Measurements from ENCODE around the gene WBP2. TPM values are rescaled to one million over a fixed set of nuclear protein-coding genes. Genes with fewer than 3 reads are reported as not detected.

The WBP2 gene
- total RNA-seq, 1 experiment from 2014 or later: 51.8 TPM

DNA sequence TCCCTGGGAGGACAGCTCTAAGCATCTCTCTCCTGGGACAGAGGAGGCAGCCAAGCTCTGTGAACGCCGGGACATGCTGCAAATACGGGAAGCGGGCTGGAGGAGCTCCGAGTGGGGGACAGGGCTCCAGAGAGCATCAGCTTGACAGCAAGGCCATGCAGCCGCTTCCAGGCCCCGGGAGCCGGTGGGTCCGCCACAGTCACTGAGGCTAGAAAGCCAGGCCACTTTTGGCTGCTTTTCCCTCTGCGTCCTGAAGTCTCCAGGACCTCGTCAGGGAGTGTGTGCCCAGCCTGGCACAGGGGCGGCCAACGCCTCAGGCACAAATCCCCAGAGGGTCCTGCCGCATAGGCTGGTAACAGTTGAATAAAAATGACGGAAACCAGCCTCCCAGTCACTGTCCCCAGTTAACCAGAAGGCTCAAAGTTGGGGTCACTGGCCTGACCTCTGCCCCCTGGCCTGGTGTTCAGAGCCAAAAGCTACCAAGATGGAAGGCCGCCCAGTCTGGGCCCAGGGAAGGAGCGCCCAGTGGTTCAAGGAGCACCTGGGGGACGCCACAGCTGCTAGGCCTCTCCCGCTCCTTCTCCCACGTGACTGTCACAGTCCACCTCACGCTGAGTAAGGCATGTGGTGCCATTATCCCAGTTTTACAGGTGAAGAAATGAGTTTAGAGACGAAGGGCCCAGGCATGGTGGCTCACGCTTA lies 44.8 kb upstream of the WBP2 start:
- intact Hi-C loops (cut with micrococcal nuclease): loop anchor here (5.0 to 10.0 kb wide), 2 partner anchors 118 to 375 kb away; partner anchors contain the start of gene UNK
- peaks cover 32% of the 10 kb centered on the region for H3K36me3 ChIP-seq (ENCODE audit: low read depth, low read length)
- no peaks in the 10 kb centered on the region for H3K9me3 ChIP-seq (ENCODE audit: low read length)
- H4K20me1 ChIP-seq (ENCODE audit: low read length): no peaks in the 10 kb centered on the region
- H3K4me3 ChIP-seq (ENCODE audit: low read length): no peak overlapping the region
- BruUV-seq (replicated peaks): no TSS peak
- ChIA-PET CTCF (no interaction called here), POLR2A (ENCODE audit: unreplicated experiment) (no interaction called here)
- H3K27me3 ChIP-seq (ENCODE audit: low read length): no peaks in the 10 kb centered on the region
- H3K27ac ChIP-seq (ENCODE audit: low read length): no peak overlapping the region
- no peak for ATAC-seq
- no peak overlapping the region for H3K4me2 ChIP-seq (ENCODE audit: low read length)
- H3K4me1 ChIP-seq (ENCODE audit: insufficient read depth, low read length): peaks cover 24% of the 10 kb centered on the region
- no peak overlapping the region for H3K9ac ChIP-seq (ENCODE audit: low read length)
- peaks cover 9% of the 10 kb centered on the region for H3F3A ChIP-seq (ENCODE audit: low read length, unreplicated experiment)
- peaks cover 41% of the 10 kb centered on the region for H3K79me2 ChIP-seq (ENCODE audit: low read length)
- no peaks in the 10 kb centered on the region for H3K9me2 ChIP-seq (replicated peaks; ENCODE audit: low read length)
- TF ChIP-seq, protein P1, sequence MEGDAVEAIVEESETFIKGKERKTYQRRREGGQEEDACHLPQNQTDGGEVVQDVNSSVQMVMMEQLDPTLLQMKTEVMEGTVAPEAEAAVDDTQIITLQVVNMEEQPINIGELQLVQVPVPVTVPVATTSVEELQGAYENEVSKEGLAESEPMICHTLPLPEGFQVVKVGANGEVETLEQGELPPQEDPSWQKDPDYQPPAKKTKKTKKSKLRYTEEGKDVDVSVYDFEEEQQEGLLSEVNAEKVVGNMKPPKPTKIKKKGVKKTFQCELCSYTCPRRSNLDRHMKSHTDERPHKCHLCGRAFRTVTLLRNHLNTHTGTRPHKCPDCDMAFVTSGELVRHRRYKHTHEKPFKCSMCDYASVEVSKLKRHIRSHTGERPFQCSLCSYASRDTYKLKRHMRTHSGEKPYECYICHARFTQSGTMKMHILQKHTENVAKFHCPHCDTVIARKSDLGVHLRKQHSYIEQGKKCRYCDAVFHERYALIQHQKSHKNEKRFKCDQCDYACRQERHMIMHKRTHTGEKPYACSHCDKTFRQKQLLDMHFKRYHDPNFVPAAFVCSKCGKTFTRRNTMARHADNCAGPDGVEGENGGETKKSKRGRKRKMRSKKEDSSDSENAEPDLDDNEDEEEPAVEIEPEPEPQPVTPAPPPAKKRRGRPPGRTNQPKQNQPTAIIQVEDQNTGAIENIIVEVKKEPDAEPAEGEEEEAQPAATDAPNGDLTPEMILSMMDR (conservative IDR thresholded peaks at IDR 0.05; ENCODE audit: low read depth, low read length): no peak
- TF ChIP-seq EZH2 (IDR thresholded peaks at IDR 0.05; ENCODE audit: low read length, unreplicated experiment) (no peak), EZH2phosphoT487 (IDR thresholded peaks at IDR 0.05; ENCODE audit: borderline replicate concordance, low read length) (no peak)
- DNase-seq: no peak
- H2AFZ ChIP-seq (ENCODE audit: low read length): no peak overlapping the region

DNA sequence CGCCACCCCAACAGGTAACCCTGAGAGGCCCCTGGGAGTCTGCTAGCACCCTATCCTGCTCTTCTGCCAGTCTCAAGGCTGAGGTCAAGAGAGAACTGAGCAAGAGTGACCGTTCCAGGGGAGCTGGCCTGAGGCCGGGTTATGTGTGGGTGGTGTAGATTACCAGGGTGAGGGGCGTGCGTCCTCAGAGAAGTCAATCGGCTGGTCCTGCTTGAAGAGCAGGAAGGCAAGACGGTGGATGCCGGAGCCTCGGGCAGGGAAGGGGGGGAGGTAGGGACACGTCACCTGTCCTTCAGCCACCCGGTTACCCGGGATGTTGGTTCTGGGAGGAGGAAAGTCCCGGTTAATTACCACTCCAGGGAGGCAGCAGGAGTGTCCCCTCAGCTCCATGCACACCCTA lies 44.2 kb upstream of the WBP2 start:
- peaks cover 32% of the 10 kb centered on the region for H3K36me3 ChIP-seq (ENCODE audit: low read depth, low read length)
- no peak for TF ChIP-seq EZH2phosphoT487 (IDR thresholded peaks at IDR 0.05; ENCODE audit: borderline replicate concordance, low read length)
- TF ChIP-seq EZH2 (IDR thresholded peaks at IDR 0.05; ENCODE audit: low read length, unreplicated experiment): no peak
- TF ChIP-seq, protein P1 (conservative IDR thresholded peaks at IDR 0.05; ENCODE audit: low read depth, low read length): no peak
- ATAC-seq (no peak), DNase-seq (no peak)
- no TSS peak for BruUV-seq (replicated peaks)
- H2AFZ ChIP-seq (ENCODE audit: low read length): no peak overlapping the region
- peaks cover 24% of the 10 kb centered on the region for H3K4me1 ChIP-seq (ENCODE audit: insufficient read depth, low read length)
- intact Hi-C loops (cut with micrococcal nuclease): loop anchor here (5.0 kb wide), 1 partner anchor 117 kb away; the partner anchor contains the start of gene UNK
- no peaks in the 10 kb centered on the region for H4K20me1 ChIP-seq (ENCODE audit: low read length)
- H3K27ac ChIP-seq (ENCODE audit: low read length): no peak overlapping the region
- H3K27me3 ChIP-seq (ENCODE audit: low read length): no peaks in the 10 kb centered on the region
- POLR2A ChIA-PET (ENCODE audit: unreplicated experiment): interaction anchor here (0.5 kb wide), 1 partner anchor 1265 kb away, joined by 4 read pairs; no protein-coding TSS in a partner anchor
- no peak overlapping the region for H3K4me2 ChIP-seq (ENCODE audit: low read length)
- CTCF ChIA-PET: no interaction called here
- peaks cover 9% of the 10 kb centered on the region for H3F3A ChIP-seq (ENCODE audit: low read length, unreplicated experiment)
- no peak overlapping the region for H3K9ac ChIP-seq (ENCODE audit: low read length)
- H3K4me3 ChIP-seq (ENCODE audit: low read length): no peak overlapping the region
- H3K9me2 ChIP-seq (replicated peaks; ENCODE audit: low read length): no peaks in the 10 kb centered on the region
- no peaks in the 10 kb centered on the region for H3K9me3 ChIP-seq (ENCODE audit: low read length)
- peaks cover 44% of the 10 kb centered on the region for H3K79me2 ChIP-seq (ENCODE audit: low read length)

DNA sequence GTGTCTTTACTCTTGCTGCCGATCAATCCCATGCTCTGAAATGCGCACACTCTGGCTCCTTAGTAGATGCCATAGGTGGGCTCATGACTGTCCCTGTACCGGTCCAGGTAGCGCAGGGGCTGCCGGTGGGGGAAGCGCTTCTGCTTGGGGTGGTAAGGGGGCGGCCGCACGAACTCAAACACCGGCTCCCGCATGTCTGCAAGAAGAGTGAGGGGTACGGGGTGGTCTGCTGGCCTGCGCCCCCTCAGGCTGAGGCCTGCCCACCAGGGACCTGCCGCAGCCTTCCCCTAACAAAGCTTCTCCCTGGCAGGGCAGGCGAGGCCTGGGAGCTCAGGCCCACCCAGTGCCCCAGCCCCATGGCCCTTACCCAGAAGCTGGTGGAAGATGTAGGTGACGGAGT lies 43.7 kb upstream of the WBP2 start:
- Histone ChIP-seq H3K4me2 (ENCODE audit: low read length) (no peak overlapping the region), H3K9me3 (ENCODE audit: low read length) (no peaks in the 10 kb centered on the region), H2AFZ (ENCODE audit: low read length) (no peak overlapping the region), H3K4me1 (ENCODE audit: insufficient read depth, low read length) (peaks cover 23% of the 10 kb centered on the region), H4K20me1 (ENCODE audit: low read length) (no peaks in the 10 kb centered on the region), H3K27me3 (ENCODE audit: low read length) (no peaks in the 10 kb centered on the region), H3K79me2 (ENCODE audit: low read length) (peaks cover 44% of the 10 kb centered on the region), H3F3A (ENCODE audit: low read length, unreplicated experiment) (peaks cover 9% of the 10 kb centered on the region), H3K27ac (ENCODE audit: low read length) (no peak overlapping the region), H3K9me2 (replicated peaks; ENCODE audit: low read length) (no peaks in the 10 kb centered on the region), H3K9ac (ENCODE audit: low read length) (no peak overlapping the region), H3K36me3 (ENCODE audit: low read depth, low read length) (peaks cover 32% of the 10 kb centered on the region), H3K4me3 (ENCODE audit: low read length) (no peak overlapping the region)
- intact Hi-C loops (cut with micrococcal nuclease): loop anchor here (5.0 kb wide), 1 partner anchor 116 kb away; the partner anchor contains the start of gene UNK
- POLR2A ChIA-PET (ENCODE audit: unreplicated experiment): no interaction called here
- CTCF ChIA-PET: no interaction called here
- no TSS peak for BruUV-seq (replicated peaks)
- no peak for ATAC-seq
- DNase-seq: no peak
- no peak for TF ChIP-seq EZH2phosphoT487 (IDR thresholded peaks at IDR 0.05; ENCODE audit: borderline replicate concordance, low read length)
- TF ChIP-seq, protein P1 (conservative IDR thresholded peaks at IDR 0.05; ENCODE audit: low read depth, low read length): no peak
- TF ChIP-seq EZH2 (IDR thresholded peaks at IDR 0.05; ENCODE audit: low read length, unreplicated experiment): no peak
